AG09319 (cell line): ENCODE results near the gene ME2.
"Not testable (repeated sequence)": the region's sequence is repeated elsewhere in the genome, so short reads cannot be mapped to it uniquely, and the experiment has no call there.

ENCODE experiments used
- DNase-seq: peaks from one replicate; pipeline ENCODE4 v3.0.0-alpha.2; 2010; ENCODE audit warnings: low read depth; ENCODE audit errors: extremely low read depth
- CTCF ChIP-seq: IDR thresholded peaks from 2 replicates; pipeline ENCODE4 v1.5.1; 2011; ENCODE audit warnings: low read depth, mild to moderate bottlenecking, inconsistent platforms, low read length, moderate library complexity

The ME2 gene

GRCh38 chr18:50875966-50876536 is 2.9 kb upstream of the ME2 start:
- no peak for DNase-seq
- no peak for TF ChIP-seq CTCF

- TF ChIP-seq CTCF: no peak
- no peak for DNase-seq
Observed at GRCh38 chr18:50877545-50878265, 1.2 kb upstream of the ME2 start.

GRCh38 chr18:50879302-50880118 is 592 bp downstream of the ME2 start:
- TF ChIP-seq CTCF: no peak
- no peak for DNase-seq

GRCh38 chr18:50880119-50880465 is 1.2 kb downstream of the ME2 start:
- DNase-seq: no peak

GRCh38 chr18:50880944-50881343 is 2.0 kb downstream of the ME2 start:
- DNase-seq: not testable (repeated sequence)

More at GRCh38 chr18:50880119-50880465, 1.2 kb downstream of the ME2 start:
- no peak for TF ChIP-seq CTCF

GRCh38 chr18:50886929-50887328 is 8.0 kb downstream of the ME2 start:
- DNase-seq: no peak
- no peak for TF ChIP-seq CTCF

GRCh38 chr18:50895350-50896045 is 16.6 kb downstream of the ME2 start:
- DNase-seq: no peak
- TF ChIP-seq CTCF: no peak
